ENCODE data around the gene SRMS.
"Not testable (repeated sequence)": the region's sequence is repeated elsewhere in the genome, so short reads cannot be mapped to it uniquely, and the experiment has no call there.

The SRMS gene

DNA sequence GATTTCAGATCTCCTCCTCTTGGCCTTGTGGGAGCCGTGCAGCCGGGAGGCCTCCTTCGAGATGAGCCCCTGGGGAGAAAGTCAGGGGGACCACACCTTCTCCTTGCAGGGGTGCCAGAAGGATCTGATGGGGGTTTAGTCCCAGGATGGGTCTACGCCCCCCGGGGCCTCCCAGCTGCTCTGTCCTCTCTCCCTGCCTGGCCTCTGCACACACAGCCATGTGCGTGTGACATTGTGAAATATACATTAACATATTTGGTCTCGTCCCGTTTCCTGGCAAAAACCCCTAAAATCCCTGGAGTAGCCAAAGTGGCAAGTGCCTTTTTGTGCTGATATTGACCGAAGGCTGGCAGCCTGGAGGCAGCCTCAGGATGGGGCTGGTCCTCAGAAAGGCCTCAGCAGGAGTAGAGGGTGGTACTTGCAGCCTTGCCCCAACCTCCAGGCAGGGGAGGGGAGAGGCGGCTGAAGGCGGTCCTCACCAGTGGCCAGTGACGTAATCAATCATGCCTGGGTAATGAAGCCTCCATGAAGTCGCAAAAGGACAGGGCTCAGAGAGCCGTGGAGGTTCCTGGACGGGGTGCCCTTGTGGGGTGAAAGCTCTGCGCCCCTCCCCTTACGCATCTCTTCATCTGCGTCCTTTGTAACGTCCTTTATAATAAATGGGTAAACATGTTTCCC is 31.6 kb upstream of the SRMS start:
- in situ Hi-C loops (cut with HindIII; ENCODE audit: low sequenced_read_pairs) = no loop called here

- in situ Hi-C loops (cut with HindIII; ENCODE audit: low sequenced_read_pairs) = no loop called here
Observed at GRCh38 chr20:63578224-63579016, 30.9 kb upstream of the SRMS start.

GRCh38 chr20:63577317-63577894 is 29.9 kb upstream of the SRMS start:
- in situ Hi-C loops (cut with HindIII; ENCODE audit: low sequenced_read_pairs) = no loop called here

- in situ Hi-C loops (cut with HindIII; ENCODE audit: low sequenced_read_pairs) = no loop called here
Observed at GRCh38 chr20:63576311-63576710, 28.8 kb upstream of the SRMS start.

- in situ Hi-C loops (cut with HindIII; ENCODE audit: low sequenced_read_pairs) = no loop called here
Observed at GRCh38 chr20:63574829-63575743, 27.5 kb upstream of the SRMS start.

DNA sequence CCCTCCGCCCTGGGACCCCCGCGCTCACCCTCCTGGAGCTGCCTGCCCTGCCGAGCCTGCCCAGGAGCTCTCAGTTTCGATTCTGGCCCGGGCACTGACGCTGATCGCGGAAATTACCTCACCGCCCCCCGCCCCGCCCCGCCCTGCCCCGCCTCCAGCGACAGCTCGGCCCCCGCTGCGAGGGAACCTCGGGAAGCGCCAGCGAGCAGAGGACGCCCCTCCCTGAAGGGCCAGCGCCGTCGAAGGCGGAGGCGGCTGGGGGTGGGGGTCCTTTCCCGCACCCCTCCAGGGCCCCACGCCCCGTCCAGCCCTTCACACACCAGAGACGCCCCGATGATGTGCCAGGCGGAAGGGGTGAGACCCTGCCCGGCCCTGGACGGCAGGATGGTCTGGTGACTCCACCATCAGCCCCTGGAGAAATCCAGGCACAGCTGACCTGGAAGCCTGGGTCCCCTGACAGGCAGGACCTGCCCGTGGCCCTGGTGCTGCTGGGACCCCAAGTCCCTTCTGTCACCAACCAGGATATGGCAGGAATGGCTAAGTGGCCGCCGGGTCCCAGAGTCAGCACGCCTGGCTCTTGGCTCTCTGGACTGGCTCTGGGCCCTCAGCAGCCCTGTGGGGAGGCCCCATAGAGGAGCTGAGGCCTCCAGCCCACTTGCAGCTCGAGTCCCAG is 26.7 kb upstream of the SRMS start, which contains the start of gene HELZ2:
Gene HELZ2, minus strand, starts transcription at position 84 of the 673 bp plus-strand sequence. CDS start 1,854 bp downstream, outside the sequence.
- in situ Hi-C loops (cut with HindIII; ENCODE audit: low sequenced_read_pairs) = no loop called here

GRCh38 chr20:63573647-63574131 is 26.1 kb upstream of the SRMS start:
- in situ Hi-C loops (cut with HindIII; ENCODE audit: low sequenced_read_pairs) = no loop called here

- in situ Hi-C loops (cut with HindIII; ENCODE audit: low sequenced_read_pairs) = no loop called here
Observed at GRCh38 chr20:63572788-63573646, 25.5 kb upstream of the SRMS start.

GRCh38 chr20:63572071-63572787 is 24.7 kb upstream of the SRMS start:
- in situ Hi-C loops (cut with HindIII; ENCODE audit: low sequenced_read_pairs) = no loop called here

DNA sequence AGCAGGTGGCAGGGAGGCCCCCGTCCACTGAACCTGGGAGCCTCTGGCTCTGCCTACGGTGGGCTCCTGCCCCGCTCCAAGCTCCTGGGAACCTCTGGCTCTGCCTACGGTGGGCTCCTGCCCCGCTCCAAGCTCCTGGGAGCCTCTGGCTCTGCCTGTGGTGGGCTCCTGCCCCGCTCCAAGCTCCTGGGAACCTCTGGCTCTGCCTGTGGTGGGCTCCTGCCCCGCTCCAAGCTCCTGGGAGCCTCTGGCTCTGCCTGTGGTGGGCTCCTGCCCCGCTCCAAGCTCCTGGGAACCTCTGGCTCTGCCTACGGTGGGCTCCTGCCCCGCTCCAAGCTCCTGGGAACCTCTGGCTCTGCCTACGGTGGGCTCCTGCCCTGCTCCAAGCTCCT is 23.5 kb upstream of the SRMS start:
- in situ Hi-C loops (cut with HindIII; ENCODE audit: low sequenced_read_pairs) = not testable (repeated sequence)

DNA sequence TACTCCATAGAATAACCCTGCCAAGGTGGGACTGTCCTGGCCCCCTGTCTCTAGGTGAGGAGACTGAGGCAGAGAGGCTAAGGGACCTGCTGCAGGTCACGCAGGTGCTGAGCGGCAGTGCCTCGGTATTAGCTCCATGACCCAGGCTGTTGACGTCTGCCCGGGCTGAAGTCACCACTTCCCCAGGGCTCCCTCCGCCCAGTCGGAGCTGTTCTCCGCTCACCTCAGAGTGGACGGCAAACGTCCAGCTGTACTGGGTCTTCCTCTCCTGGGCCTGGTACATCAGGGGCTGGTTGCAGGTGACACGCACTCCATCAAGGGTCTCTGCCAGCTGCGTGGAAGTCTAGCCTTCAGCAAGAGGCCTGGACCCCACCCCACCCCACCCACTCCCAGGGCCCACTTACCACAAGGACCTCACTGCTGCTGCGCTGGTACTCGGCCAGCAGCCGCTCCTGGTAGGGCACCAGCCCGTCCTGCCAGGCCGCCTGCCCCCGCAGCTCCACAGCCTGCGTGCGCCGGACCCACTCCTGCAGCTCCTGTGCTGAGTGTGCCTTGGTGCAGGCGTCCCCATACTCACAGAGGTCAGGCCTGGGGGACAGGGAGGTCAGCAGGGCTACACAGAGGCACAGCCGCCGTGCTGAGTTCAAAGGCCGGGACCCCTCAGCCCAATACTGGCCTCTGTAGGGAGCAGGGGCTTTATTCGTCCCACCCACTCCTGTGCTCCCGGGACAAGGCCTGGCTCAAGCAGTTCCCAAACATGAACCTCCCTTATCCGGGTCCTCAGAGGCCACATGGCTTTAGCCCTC is 22.9 kb upstream of the SRMS start:
- in situ Hi-C loops (cut with HindIII; ENCODE audit: low sequenced_read_pairs) = no loop called here

- in situ Hi-C loops (cut with HindIII; ENCODE audit: low sequenced_read_pairs) = no loop called here
Observed at GRCh38 chr20:63568986-63569949, 21.7 kb upstream of the SRMS start.

DNA sequence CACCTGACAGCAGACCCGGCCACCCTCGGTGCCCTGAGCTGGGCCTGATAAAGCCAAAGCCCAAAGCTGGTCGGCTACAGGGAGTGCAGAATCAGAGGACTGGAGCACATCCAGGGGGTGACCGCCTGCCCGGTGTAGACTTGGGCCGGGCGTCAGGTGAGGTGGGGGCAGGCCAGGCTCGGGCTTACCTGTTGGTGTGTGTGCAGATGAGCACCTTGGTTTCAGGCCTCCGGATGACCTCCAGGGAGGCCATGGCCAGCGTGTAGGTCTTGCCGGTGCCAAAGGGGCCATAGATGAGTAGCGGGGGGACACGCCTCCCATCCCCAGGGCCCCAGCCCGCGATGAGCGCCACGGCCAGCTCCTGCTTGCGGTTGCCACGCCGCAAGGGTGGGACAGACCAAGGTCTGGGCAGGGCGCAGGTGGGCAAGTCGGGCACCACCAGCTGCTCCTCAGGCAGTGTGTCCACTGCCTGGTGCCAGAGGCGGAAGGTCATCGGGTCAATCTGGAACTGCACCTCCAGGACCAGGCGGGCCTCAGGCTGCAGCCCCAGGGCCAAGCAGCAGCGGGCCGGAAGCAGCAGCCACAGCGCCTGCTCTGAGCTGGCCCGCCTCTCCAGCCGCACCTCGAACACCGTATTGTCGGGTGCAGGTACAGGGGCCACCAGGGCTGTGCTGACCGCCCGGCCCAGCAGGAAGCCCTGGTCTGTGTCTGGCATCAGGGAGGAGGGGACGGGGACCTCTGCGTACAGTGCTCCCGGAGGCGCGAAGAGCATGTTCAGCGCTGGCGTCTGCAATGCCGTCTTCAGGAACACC is 20.8 kb upstream of the SRMS start:
- in situ Hi-C loops (cut with HindIII; ENCODE audit: low sequenced_read_pairs) = no loop called here

DNA sequence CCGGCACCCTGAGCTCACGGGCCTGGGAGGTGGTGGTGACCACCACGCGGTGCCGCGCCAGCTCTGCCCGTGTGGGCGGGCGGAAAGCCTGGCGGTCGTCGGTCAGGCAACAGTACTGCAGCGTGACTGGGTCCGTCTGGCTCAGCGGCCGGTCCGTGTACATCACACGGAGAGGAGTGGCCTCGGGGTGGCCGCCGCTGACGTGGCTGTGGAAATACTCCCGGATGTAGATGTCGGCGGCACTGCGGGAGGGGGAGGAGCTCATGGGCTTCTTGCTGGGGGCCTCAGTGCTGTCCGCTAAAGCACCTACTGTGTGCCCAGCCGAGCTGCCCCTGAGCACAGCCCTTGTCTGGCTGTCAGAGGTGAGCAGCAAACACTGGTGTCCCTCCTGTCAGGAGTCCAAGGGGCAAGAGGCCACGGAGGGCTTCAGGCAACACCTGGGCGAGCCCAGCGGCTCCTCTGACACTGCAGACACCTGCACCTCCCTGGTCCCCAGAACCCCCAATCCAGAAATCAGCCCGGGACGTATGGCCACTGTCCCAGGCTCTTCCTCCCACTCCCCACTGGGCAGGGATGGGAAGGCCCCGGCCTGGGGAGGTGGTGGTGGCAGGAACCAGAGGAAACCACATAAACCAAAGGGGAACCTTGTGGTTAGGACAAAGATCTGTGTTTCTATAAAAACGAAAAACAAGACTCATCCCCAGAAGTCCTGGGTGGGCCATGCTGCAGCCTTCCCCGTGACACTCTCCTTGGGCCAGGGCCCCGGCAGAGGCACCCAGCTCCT is 20.0 kb upstream of the SRMS start:
- in situ Hi-C loops (cut with HindIII; ENCODE audit: low sequenced_read_pairs) = no loop called here

GRCh38 chr20:63567136-63567385 is 19.5 kb upstream of the SRMS start:
- in situ Hi-C loops (cut with HindIII; ENCODE audit: low sequenced_read_pairs) = no loop called here

All from endothelial cell of hepatic sinusoid (primary cell).